HT-29 (cell line): ENCODE data around the gene OMP. TPM values are rescaled to one million over a fixed set of nuclear protein-coding genes. Genes with fewer than 3 reads are reported as not detected.

ENCODE experiments used
- total RNA-seq: library from RNA; depleted of rRNA; stranded (reverse); fragments of >200 nt; shearing (Covaris generic); gene quantifications from 2 replicates; pipeline ENCODE4 v1.2.3, GENCODE V29; 2014; rRNA removed

Gene OMP
- total RNA-seq, 1 experiment from 2014 or later = 2.8 TPM

Other genes with a start within 250 kb of the OMP start
- 7.1 and 13.4 TPM in 2 replicates for gene ACER3, start 241.9 kb upstream of the OMP start, total RNA-seq
- gene B3GNT6, start 68.4 kb upstream of the OMP start, total RNA-seq = 0.61 and 1.4 TPM in 2 replicates
- 30.5 and 30.9 TPM in 2 replicates for gene CAPN5, start 35.9 kb upstream of the OMP start, total RNA-seq
- 1.9 and 2.3 TPM in 2 replicates for gene MYO7A, start 25.4 kb downstream of the OMP start, total RNA-seq
- gene GDPD4, start 198.8 kb downstream of the OMP start, total RNA-seq = not detected in 2 replicates